SJCRH30 (cell line): ENCODE measurements around the gene DNAJC18. TPM values are rescaled to one million over a fixed set of nuclear protein-coding genes. Genes with fewer than 3 reads are reported as not detected.

Experiments
- DNase-seq, 2 experiments: peaks; one replicate each; pipeline ENCODE4 v3.0.0-alpha.2; 2015 to 2020
- H3K27ac ChIP-seq: fragments of 250-450 bp; sonication (Bioruptor Pico); 2 replicates; pipeline ENCODE4 v1.5.1; 2020; ENCODE audit warnings: mild to moderate bottlenecking, moderate library complexity
- H3K27me3 ChIP-seq: fragments of 250-450 bp; sonication (Bioruptor Pico); 2 replicates; pipeline ENCODE4 v1.5.1; 2020; ENCODE audit warnings: mild to moderate bottlenecking, moderate library complexity
- H3K36me3 ChIP-seq: fragments of 250-450 bp; sonication (Bioruptor Pico); 2 replicates; pipeline ENCODE4 v1.5.1; 2020; ENCODE audit warnings: mild to moderate bottlenecking, moderate library complexity
- H3K4me1 ChIP-seq: fragments of 250-450 bp; sonication (Bioruptor Pico); 2 replicates; pipeline ENCODE4 v1.5.1; 2020; ENCODE audit warnings: mild to moderate bottlenecking, moderate library complexity
- H3K4me3 ChIP-seq: fragments of 250-450 bp; sonication (Bioruptor Pico); 2 replicates; pipeline ENCODE4 v1.5.1; 2020; ENCODE audit warnings: mild to moderate bottlenecking, moderate library complexity
- H3K9me3 ChIP-seq: fragments of 250-450 bp; sonication (Bioruptor Pico); replicated peaks from 2 replicates; pipeline ENCODE4 v1.5.1; 2020; ENCODE audit warnings: mild to moderate bottlenecking, moderate library complexity
- total RNA-seq: library from RNA; depleted of rRNA; stranded (reverse); fragments of >200 nt; shearing (Covaris generic); gene quantifications from 2 replicates; pipeline ENCODE4 v1.2.3, GENCODE V29; 2014; rRNA removed

DNAJC18 gene
- total RNA-seq, 1 experiment from 2014 or later: 19.8 TPM

DNA sequence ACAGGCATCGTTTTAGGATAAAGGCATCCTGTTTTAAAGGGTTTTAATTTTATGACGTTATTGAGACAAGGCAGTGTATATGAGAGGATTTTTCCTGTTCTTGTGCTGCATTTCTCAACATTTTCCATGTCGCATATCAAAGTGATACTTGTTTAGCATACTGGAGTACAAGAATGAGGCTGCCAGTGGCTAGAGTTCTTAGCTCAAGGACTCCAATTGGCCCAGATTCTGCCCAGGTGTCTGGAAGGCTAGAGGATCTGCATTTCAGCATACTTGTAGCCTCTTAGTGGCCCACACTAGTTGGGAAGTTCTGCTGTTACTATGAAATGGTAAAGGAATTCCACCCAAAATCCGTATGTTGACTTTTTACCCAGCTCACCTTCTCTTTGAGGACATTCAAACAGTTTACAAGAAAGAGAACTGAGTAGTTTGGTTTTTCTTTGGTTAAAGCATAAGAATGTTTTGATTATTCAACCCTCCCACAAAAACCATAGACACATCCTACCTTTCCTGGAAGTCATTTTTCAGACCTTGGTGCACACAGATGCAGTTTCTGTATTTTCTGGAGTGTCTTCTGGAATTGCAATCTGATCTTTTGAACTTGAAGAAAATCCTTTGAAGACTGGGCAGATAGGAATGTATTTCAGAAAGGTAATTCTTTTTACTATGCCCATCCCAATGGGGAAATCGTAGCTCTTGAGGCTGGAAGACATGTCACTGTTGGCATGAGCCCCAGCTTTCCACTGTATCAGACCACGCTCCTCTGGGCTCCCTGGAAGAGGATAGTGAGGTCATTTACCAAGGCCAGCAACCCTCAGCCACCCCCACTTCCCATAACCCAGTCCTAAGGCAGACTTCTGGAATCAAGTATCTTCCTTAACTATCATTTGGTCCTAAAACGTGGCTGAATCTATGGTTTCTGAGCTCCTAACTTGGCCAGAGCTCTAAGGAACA is 67.6 kb downstream of the DNAJC18 start:
- Histone ChIP-seq H3K27me3 (no peaks in the 10 kb centered on the region), H3K4me3 (no peak overlapping the region), H3K9me3 (no peaks in the 10 kb centered on the region), H3K27ac (no peak overlapping the region), H3K4me1 (peaks cover 9% of the 10 kb centered on the region), H3K36me3 (peaks cover 27% of the 10 kb centered on the region)
- DNase-seq: no peak

DNA sequence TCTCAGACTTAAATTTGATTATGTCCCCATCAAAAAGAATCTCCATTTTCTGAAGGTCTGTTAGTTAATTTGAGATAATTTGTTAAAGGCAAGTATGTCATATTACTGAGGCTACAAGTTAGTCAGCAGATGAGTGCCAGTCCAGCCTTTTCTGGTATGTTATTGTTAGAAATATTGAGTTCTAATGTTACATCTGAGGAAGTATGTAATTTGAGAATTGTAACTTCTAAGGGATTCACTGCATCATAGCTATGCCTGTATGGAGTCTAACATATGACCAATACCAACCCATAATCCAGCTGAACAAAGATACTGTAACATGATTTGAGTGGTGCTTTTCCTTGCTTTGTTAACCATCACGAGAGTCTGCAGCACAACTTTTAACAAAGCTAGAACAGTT is 70.1 kb downstream of the DNAJC18 start:
- DNase-seq: peak in 1 of 2 experiments; percentile 50
- Histone ChIP-seq H3K36me3 (peaks cover 44% of the 10 kb centered on the region), H3K4me3 (no peak overlapping the region), H3K27me3 (no peaks in the 10 kb centered on the region), H3K9me3 (no peaks in the 10 kb centered on the region), H3K4me1 (peaks cover 9% of the 10 kb centered on the region), H3K27ac (no peak overlapping the region)

DNA sequence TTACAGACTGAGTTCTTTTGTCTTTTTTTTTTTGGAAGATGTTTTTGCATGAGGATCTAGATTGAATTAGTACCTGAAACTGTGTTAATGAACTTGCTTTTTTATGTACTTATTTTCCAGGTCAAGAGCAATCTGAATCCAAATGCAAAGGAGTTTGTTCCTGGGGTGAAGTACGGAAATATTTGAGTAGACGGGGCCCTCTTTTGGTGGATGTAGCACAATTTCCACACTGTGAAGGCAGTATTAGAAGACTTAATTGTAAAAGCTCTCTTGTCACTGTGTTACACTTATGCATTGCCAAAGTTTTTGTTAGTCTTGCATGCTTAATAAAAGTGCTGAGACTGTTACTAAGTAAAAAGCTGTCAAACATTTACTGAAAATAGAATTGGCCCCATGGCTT is 70.7 kb downstream of the DNAJC18 start:
- Histone ChIP-seq H3K27ac (no peak overlapping the region), H3K36me3 (peaks cover 50% of the 10 kb centered on the region)
- peak in 1 of 2 experiments; percentile 49 for DNase-seq

DNA sequence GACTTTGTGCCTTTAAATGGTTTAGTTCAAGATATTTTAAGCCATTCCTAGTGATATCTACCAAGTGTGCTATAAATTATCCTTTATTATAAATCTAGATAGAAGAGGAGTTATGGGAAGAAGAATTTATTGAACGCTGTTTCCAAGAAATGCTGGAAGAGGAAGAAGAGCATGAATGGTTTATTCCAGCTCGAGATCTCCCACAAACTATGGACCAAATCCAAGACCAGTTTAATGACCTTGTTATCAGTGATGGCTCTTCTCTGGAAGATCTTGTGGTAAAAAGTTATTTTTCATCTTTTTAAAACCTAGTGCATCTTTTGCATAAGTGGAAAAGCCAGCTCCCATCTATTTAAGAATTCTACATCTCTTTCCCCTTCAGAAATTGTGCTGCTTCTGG is 74.9 kb downstream of the DNAJC18 start:
- Histone ChIP-seq H3K36me3 (peaks cover 32% of the 10 kb centered on the region), H3K4me1 (peaks cover 9% of the 10 kb centered on the region), H3K9me3 (no peaks in the 10 kb centered on the region), H3K4me3 (no peak overlapping the region), H3K27me3 (no peaks in the 10 kb centered on the region), H3K27ac (no peak overlapping the region)
- no peak for DNase-seq

More for the DNA sequence above, 70.7 kb downstream of the DNAJC18 start:
- Histone ChIP-seq H3K4me1 (peaks cover 9% of the 10 kb centered on the region), H3K9me3 (no peaks in the 10 kb centered on the region), H3K27me3 (no peaks in the 10 kb centered on the region), H3K4me3 (no peak overlapping the region)

- Histone ChIP-seq H3K27me3 (no peaks in the 10 kb centered on the region), H3K4me3 (no peak overlapping the region), H3K9me3 (no peaks in the 10 kb centered on the region), H3K4me1 (peaks cover 4% of the 10 kb centered on the region), H3K27ac (no peak overlapping the region), H3K36me3 (peaks cover 32% of the 10 kb centered on the region)
- DNase-seq: no peak
These were observed 75.4 kb downstream of the DNAJC18 start for GRCh38 chr5:139363937-139364336.

DNA sequence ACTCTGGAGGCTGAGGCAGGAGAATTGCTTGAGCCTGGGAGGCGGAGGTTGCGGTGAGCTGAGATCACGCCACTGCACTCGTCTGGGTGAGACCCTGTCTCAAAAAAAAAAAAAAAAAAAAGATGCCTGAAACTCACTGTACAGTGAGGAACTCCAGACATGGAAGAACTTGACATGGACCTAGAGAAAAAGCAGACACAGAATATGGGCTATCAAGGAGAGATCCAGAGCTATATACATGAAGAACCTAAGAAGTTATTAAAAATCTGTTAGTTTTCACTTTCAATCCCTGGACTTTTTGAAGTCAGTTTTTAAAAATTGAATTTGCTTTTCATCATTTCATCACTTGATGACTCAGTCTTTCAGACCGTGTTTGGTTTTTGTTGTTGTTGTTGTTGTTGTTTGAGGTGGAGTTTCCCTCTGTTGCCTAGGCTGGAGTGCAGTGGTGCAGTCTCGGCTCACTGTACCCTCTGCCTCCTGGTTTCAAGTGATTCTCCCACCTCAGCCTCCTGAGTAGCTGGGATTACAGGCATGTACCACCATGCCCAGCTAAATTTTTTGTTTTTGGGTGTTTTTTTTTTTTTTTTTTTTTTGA is 77.4 kb downstream of the DNAJC18 start:
- Histone ChIP-seq H3K4me3 (no peak overlapping the region), H3K36me3 (peaks cover 29% of the 10 kb centered on the region), H3K27ac (no peak overlapping the region), H3K27me3 (no peaks in the 10 kb centered on the region), H3K4me1 (no peaks in the 10 kb centered on the region), H3K9me3 (no peaks in the 10 kb centered on the region)
- no peak for DNase-seq

GRCh38 chr5:139360384-139360783 is 78.9 kb downstream of the DNAJC18 start:
- Histone ChIP-seq H3K4me1 (no peaks in the 10 kb centered on the region), H3K9me3 (no peaks in the 10 kb centered on the region), H3K27ac (no peak overlapping the region), H3K27me3 (no peaks in the 10 kb centered on the region), H3K4me3 (no peak overlapping the region), H3K36me3 (peaks cover 21% of the 10 kb centered on the region)
- no peak for DNase-seq

Other genes with a start within 250 kb of the DNAJC18 start
- gene SIL1, start 241.2 kb downstream of the DNAJC18 start, total RNA-seq: 7.1 and 7.7 TPM in 2 replicates
- gene MATR3, start 145.8 kb downstream of the DNAJC18 start, total RNA-seq: 588 and 629 TPM in 2 replicates
- 125 and 131 TPM in 2 replicates for gene PAIP2, start 97.7 kb downstream of the DNAJC18 start, total RNA-seq
- gene SLC23A1, start 56.2 kb downstream of the DNAJC18 start, total RNA-seq: not detected in 2 replicates
- 0.24 TPM in 1 of 2 replicates, not detected in the other for gene MZB1, start 49.6 kb downstream of the DNAJC18 start, total RNA-seq
- 0.38 and 0.59 TPM in 2 replicates for gene PROB1, start 44.4 kb downstream of the DNAJC18 start, total RNA-seq
- 8.2 and 8.8 TPM in 2 replicates for gene SPATA24, start 35.4 kb downstream of the DNAJC18 start, total RNA-seq
- 0.14 TPM in 1 of 2 replicates, not detected in the other for gene ECSCR, start 23.2 kb upstream of the DNAJC18 start, total RNA-seq
- not detected in 2 replicates for gene SMIM33, start 31.5 kb upstream of the DNAJC18 start, total RNA-seq
- 13.2 and 15.0 TPM in 2 replicates for gene STING1, start 43.2 kb upstream of the DNAJC18 start, total RNA-seq
- gene UBE2D2, start 121.8 kb upstream of the DNAJC18 start, total RNA-seq: 101 and 106 TPM in 2 replicates
- gene CXXC5, start 208.8 kb upstream of the DNAJC18 start, total RNA-seq: 76.8 and 81.4 TPM in 2 replicates